Inflammatory macrophage (primary cell): ENCODE results near the gene COL20A1.

Source experiments
- DNase-seq, 2 donors: peaks; one replicate each; pipeline ENCODE4 v3.0.0-alpha.2; 2020 to 2022

The COL20A1 gene

DNA sequence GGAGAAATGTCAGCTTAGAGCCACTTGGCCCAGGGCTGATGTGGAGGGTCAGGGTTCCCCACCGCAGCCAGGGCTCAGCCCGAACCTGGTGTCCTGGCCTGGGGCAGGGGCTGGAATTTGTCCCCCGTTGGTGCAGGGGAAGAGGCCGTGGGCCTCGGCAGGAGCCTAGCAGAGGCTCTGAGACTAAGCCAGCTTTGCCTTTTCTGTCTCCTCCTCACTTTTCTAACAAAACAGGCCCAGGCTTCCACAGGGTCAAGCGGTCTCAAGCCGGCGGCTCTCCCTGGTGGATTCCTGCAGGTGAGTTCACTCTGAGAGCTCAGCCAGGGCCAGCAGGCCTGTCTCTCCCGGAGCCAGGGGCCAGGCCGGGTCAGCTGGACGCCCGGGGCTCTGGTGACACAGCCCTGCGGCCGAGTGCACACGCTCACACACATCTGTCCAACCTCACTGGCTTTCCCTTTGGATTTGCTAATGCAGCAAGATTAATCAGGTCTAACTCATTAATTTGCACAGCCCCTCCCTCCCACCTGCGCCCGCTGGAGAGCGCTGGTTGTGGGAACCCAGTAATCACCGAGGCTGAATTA lies 71.1 kb downstream of the COL20A1 start:
- DNase-seq: no peak

DNA sequence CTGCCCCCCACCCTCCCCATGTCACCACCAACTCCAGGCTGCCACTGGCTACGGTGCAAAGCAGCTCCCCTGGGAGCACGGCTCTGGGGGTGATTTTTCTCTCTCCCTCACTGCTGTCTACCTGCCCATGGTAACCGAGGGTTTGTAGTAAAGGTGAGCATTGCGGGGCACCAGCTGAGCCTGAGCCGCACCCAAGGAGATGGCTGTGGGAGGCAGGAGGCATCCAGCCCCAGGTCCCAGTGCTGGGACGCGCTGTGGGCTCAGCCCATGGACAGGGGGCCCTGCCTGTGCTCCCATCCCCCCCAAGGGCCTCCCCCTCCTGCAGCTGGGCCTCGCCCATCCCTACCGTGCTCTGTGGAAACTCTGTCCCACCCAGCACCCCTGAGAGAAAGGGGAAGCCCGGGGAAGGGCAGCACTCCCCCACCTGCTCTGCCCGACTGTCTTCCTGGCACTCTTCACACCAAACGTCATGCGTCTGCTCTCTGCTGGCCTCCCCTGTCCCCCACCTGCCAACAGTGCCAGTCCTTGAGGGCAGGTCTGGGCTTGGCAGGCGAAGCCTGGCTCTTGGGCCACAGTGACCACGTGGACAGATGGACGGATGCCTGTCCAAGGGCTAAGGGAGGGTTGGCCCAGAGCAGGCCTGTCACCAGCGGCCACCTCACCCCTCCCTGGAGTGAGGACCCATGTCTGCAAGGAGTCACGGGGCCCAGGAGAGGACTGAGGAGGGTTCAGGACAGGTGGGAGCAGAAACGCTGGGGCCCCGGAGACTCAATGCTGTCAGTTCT lies 72.0 kb downstream of the COL20A1 start:
- no peak for DNase-seq

- no peak for DNase-seq
Observed at GRCh38 chr20:63365601-63366389, 72.8 kb downstream of the COL20A1 start.

DNA sequence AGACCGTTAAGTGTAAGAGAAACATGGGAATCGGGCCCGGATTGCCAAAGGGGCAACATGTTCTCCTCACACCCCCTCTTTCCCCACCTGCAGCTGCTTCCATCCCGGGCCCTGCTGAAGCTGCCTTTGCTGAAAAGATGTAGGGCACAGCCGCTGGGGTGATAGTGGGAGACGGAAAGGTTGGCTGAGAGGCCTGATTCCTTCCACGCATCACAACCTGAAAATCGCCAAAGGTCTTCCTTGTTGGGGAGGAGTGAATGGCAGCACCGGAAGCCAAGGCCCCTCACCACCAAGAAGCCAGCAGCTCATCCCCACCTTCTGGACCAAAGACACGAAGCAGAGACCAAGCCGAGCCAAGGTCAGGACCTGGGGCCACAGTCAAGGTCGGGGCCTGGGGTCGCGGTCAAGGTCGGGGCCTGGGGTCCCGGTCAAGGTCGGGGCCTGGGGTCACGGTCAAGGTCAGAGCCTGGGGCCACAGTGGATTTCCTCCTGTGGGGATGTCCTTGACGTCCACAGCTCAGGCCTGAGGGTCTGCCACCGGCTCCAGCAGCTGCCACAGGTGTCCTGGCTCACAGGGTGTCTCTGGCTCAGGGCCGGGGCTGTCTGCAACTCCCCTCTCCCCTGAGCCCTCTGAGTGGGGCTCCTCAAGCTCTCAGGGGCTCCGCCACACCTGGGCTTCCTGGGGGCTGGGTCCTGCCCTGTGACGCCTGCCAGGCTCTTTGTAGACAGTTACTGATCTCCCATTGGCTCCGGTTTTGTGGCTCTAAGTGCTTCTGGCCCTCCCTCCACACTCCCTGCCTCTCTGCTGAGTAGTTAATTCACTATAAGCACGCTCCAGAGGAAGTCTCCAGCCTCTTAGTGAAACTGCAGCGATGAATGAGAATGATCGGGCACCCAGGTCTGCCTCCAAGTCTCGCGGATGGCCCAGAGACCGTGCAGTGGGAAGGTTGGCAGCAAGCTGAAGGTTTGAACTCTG lies 73.7 kb downstream of the COL20A1 start:
- no peak for DNase-seq

DNA sequence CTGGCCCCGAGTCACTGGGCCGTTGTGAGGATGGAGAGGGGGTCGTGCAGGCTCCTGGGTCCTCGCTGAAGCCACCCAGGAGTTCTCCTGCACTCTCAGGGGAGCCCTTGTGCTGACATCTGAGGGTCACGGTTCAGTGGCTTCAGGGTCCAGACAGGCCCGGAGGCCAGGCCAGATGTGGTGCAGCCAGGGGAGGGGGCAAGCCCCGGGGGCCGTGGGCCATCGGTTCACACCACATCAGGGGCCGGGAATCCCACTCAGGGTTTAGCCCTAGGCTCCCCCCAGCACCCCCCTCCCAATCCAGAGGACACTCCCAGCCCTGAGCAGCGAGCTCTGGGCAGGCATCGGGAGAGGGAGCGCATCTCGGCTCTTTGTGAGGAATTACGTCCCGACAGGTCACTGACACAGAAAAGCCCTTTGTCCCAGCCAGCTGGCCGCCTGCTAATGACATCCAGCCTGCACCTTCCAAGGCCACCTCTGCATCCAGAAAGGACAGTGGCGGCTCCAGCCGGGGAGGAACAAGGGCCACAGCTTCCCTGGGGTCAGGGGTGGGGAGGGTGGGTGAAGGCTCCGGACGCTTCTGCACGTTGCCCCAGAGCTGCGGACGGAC lies 74.6 kb downstream of the COL20A1 start:
- no peak for DNase-seq

DNA sequence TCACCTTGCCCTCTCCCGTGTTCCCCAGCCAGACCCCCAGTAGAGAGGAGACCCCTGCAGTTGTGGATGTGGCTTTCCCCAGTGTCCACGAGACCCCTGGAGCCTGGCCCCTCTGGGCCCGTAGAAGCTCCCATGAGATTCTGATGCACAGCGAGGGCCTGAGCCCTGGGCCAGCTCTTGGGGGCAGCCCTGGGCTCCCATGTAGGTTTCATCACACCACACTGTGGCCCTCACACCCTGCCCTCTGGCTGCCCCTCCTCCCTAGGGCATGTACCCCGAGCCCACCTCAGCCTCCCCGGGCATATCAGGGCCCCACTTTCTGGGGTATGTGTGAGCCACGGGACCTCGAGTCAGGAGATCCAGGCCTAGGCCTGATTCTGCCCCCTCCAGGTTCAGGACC lies 75.2 kb downstream of the COL20A1 start:
- no peak for DNase-seq

- DNase-seq: no peak
Observed at GRCh38 chr20:63369024-63369530, 76.1 kb downstream of the COL20A1 start.

GRCh38 chr20:63369724-63370617 lies 77.0 kb downstream of the COL20A1 start:
- DNase-seq: no peak

- no peak for DNase-seq
Observed at GRCh38 chr20:63370618-63371187, 77.7 kb downstream of the COL20A1 start.

- DNase-seq: no peak
Observed at GRCh38 chr20:63371291-63371865, 78.4 kb downstream of the COL20A1 start.

GRCh38 chr20:63372971-63373885 lies 80.2 kb downstream of the COL20A1 start:
- no peak for DNase-seq

- DNase-seq: no peak
Observed at GRCh38 chr20:63373996-63374395, 81.0 kb downstream of the COL20A1 start.

DNA sequence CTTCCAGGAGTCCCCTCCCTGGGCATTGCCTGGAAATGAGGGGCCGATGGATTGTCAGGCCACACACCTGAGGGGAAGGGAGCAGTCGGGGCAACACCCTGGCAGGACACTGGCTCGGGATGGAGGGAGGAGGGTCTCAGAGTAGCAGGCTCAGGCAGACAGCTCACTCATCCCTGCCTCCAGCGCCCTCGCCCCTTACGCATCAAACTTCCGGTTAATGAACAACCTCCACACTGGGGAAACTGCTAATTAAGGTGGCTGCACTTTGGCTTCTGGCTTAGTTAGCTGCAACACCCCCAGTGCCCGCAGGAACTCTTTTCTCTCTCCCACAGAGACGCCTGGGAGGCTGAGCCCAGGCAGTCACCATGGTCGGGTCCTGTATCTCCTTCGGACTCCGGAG lies 81.5 kb downstream of the COL20A1 start:
- DNase-seq: no peak

- no peak for DNase-seq
Observed at GRCh38 chr20:63375438-63375837, 82.5 kb downstream of the COL20A1 start.

DNA sequence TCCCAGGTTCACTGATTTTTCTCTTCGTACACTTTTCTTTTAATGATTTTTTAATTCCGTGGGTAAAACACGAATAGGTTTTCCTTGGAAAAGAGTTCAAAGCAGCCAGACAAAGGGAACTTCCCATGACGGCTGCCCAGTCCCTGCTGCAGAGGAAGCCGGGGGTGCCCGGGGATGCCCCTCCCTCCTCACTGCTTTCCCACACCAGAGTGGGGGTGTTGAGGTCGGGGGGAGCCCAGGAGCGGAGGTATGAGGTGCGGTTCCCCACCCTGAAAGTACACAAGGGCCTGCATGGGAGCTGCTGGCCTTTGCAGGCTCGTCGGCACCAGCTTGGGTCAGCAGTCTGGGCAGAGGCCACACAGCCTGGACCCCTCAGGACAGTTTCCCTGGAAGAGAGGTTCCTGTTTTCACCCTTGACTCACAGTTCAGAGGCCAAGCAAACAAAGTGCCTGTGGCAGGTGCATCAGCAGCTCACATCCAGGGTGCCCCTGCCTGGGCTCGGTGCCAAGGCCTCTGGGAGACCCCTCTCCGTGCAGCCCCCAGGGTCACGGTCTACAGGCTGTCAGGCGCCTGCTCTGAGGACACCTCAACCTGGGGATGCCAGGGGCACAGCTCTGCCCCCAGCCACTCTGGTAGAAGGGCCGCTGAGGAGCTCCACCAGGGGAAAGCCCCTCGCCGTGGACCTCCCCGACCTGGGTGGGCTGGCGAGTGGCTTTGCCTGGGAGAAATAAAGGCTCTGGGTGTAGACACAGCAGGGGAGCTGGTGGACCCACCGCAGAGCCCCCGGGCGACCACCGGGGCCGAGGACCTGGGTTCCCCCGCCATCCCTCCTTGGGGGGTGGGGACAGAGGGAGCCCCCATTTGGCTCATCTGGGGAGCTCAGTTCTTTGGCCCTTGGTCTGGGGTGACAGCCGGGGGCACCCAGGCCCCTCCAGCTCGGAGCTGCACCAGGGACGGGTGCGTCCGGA lies 83.6 kb downstream of the COL20A1 start:
- no peak for DNase-seq

DNA sequence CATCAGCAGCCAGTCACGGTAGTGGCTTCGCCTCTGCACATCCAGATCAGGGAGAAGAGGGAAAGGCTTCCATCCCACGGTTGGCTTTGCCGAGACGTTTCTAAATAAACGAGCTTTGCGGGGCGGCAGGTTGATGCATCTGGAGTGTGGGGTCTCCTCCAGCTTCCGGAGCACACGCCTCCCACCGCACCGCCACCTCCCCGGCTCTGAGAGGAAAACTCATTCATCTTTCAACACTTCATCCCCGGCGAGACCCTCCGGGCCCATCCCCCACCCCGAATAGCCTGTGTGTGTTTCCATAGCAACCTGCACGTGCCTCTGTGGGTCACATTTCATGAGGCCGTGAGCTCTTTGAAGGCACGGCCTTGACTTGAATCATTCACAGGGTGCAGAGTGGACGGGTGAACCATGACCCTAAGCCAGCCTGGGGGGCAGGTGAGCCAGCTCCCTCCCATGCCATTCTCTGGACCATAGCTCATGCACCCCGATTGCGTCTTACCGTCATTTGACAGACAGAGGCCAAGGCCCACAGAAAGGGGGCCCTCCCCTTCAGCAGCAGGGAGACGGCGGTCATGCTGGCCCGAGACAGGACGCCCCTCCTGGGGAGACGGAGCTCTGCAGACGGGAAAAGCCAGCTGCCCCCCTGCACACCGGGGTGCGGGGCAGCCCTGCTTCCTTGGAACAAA lies 84.4 kb downstream of the COL20A1 start:
- DNase-seq: no peak

DNA sequence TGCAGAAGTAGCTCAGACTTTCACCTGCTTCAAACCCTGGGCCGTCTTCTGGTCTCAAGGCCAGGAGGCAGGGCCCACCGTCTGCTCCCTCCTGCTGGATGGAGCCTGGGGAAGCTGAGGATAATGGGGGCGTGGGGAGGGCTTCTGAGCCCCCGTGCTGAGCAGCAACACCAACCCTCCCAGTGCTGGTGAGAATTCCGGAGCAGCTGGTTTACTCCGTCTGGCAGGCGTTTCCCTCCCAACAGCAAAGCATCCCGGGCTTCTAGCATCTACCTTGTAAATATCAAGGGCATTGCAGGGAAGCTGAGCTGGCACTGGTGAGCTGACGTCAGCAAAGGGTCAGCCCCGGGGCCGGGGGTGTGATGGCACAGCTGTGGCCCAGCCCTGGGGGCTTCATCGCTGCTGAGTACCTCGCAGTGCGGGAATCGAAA lies 85.0 kb downstream of the COL20A1 start:
- no peak for DNase-seq
